Endothelial cell of umbilical vein (primary cell): ENCODE data around the gene E2F4. TPM values are rescaled to one million over a fixed set of nuclear protein-coding genes. Genes with fewer than 3 reads are reported as not detected.

Source experiments
- BruUV-seq: library from RNA; stranded (reverse); fragments of 400-500 nt; replicated peaks from 2 replicates; lab custom pipeline; 2021; lab: Mats Ljungman, UMichigan
- CTCF ChIA-PET: fragments of 300-600, 350-600 bp; sonication (Branson Sonifier 250); formaldehyde crosslinking; loops from one replicate; lab custom pipeline; 2021; ENCODE audit warnings: antibody characterized with exemption, inconsistent platforms; lab: Charles Lee
- POLR2A ChIA-PET: fragments of 300-600, 350-600 bp; sonication (Branson Sonifier 250); formaldehyde crosslinking; loops from one replicate; lab custom pipeline; 2021; ENCODE audit warnings: antibody characterized with exemption, inconsistent platforms; lab: Charles Lee
- DNase-seq: peaks from one replicate; pipeline ENCODE4 v3.0.0-alpha.2; 2011; ENCODE audit warnings: low read depth, low spot score
- FAIRE-seq: peaks from 2 replicates; lab custom pipeline; 2011; peaks lifted over from hg19 to GRCh38; lab: Jason Lieb, UNC
- H2AFZ ChIP-seq: 2 replicates; pipeline ENCODE4 v1.6.0; 2012; ENCODE audit warnings: low read depth, low read length, control low read depth, inconsistent platforms
- H3K27ac ChIP-seq: 2 replicates; pipeline ENCODE4 v1.5.1; 2011; ENCODE audit warnings: low read depth, mild to moderate bottlenecking, control low read depth, low read length, moderate library complexity; ENCODE audit not compliant: insufficient read depth
- H3K27me3 ChIP-seq, 2 experiments: 2 replicates each; pipeline versions ENCODE4 v1.6.0 to v1.6.1; 2011; ENCODE audit warnings: low read length in 2 of 2, mixed read lengths in 1 of 2; ENCODE audit not compliant: control insufficient read depth in 2 of 2, insufficient read depth in 2 of 2
- H3K36me3 ChIP-seq, 2 experiments: 2 replicates in 1 of 2; 3 replicates in 1 of 2; pipeline ENCODE4 v1.5.1; 2011; ENCODE audit warnings: low read length in 2 of 2, mild to moderate bottlenecking in 1 of 2, moderate library complexity in 1 of 2; ENCODE audit not compliant: control insufficient read depth in 2 of 2, insufficient read depth in 2 of 2; ENCODE audit errors: extremely low read depth in 1 of 2
- H3K4me1 ChIP-seq: 3 replicates; pipeline ENCODE4 v1.5.1; 2011; ENCODE audit warnings: mild to moderate bottlenecking, low read length; ENCODE audit not compliant: control insufficient read depth, insufficient read depth; ENCODE audit errors: extremely low read depth
- H3K4me2 ChIP-seq: 2 replicates; pipeline ENCODE4 v1.6.1; 2011; ENCODE audit warnings: low read length, control low read depth, mixed read lengths; ENCODE audit not compliant: insufficient read depth
- H3K4me3 ChIP-seq, 3 experiments: fragments of 200-600 bp in 1 of 3; sonication (generic), shearing (Covaris generic) in 1 of 3; replicated peaks in 1 of 3; 2 replicates each; pipeline ENCODE4 v1.5.1; 2011 to 2016; ENCODE audit warnings: control low read depth in 3 of 3, low read length in 3 of 3, mild to moderate bottlenecking in 2 of 3, inconsistent platforms in 1 of 3, low read depth in 1 of 3, moderate library complexity in 1 of 3; ENCODE audit not compliant: insufficient read depth in 1 of 3
- H3K79me2 ChIP-seq: 2 replicates; pipeline ENCODE4 v1.6.0; 2012; ENCODE audit warnings: low read length, inconsistent platforms; ENCODE audit not compliant: control insufficient read depth, insufficient read depth
- H3K9ac ChIP-seq: replicated peaks from 2 replicates; pipeline ENCODE3; 2011; ENCODE audit warnings: low read length, control low read depth; ENCODE audit not compliant: insufficient read depth; ENCODE audit errors: extremely low read depth
- H3K9me1 ChIP-seq: replicated peaks from 3 replicates; pipeline ENCODE4 v1.6.0; 2011; ENCODE audit warnings: mild to moderate bottlenecking, low read length; ENCODE audit not compliant: control insufficient read depth, insufficient read depth; ENCODE audit errors: extremely low read depth
- H3K9me3 ChIP-seq: replicated peaks from 2 replicates; pipeline ENCODE4 v1.5.1; 2012; ENCODE audit warnings: low read length, inconsistent platforms; ENCODE audit not compliant: control insufficient read depth, insufficient read depth
- H4K20me1 ChIP-seq: replicated peaks from 2 replicates; pipeline ENCODE3; 2011; ENCODE audit warnings: mild to moderate bottlenecking, low read length; ENCODE audit not compliant: control insufficient read depth, insufficient read depth; ENCODE audit errors: extremely low read depth
- EZH2 ChIP-seq: IDR thresholded peaks from 2 replicates; pipeline ENCODE4 v1.6.1; 2012; ENCODE audit warnings: borderline replicate concordance, low read depth, mild to moderate bottlenecking, moderate library complexity, low read length, inconsistent platforms; ENCODE audit not compliant: severe bottlenecking
- FOS ChIP-seq: IDR thresholded peaks from 2 replicates; pipeline ENCODE4 v1.6.1; 2011; ENCODE audit warnings: mild to moderate bottlenecking, low read length, moderate library complexity, borderline replicate concordance; ENCODE audit not compliant: insufficient read depth
- GATA2 ChIP-seq: IDR thresholded peaks from 2 replicates; pipeline ENCODE4 v1.7.0; 2011; ENCODE audit warnings: low read depth, mild to moderate bottlenecking, moderate library complexity, mixed read lengths, low read length; ENCODE audit not compliant: insufficient read length, insufficient read depth
- JUN ChIP-seq: IDR thresholded peaks from 2 replicates; pipeline ENCODE4 v1.6.1; 2011; ENCODE audit warnings: borderline replicate concordance, low read depth; ENCODE audit not compliant: insufficient read length, insufficient read depth
- POLR2A ChIP-seq: IDR thresholded peaks from 2 replicates; pipeline ENCODE4 v1.6.1; 2012; ENCODE audit warnings: low read depth, mild to moderate bottlenecking, control low read depth, low read length
- dilution Hi-C: fragments of 300-500 bp; cut with MboI; formaldehyde crosslinking; loops from one replicate; pipeline ENCODE4 v1.15.0; 2019; ENCODE audit warnings: low sequenced_read_pairs; ENCODE audit not compliant: extremely low pct_ligation_motif_present
- intact Hi-C: fragments of 100-400 bp; cut with micrococcal nuclease; formaldehyde crosslinking; loops from one replicate; pipeline ENCODE4 v1.10.0; 2022
- polyA plus RNA-seq, 4 experiments: library from polyadenylated mRNA; depleted of rRNA in 3 of 4; stranded (reverse) in 3 of 4; unstranded in 1 of 4; fragments of >200 nt; gene quantifications; 2 replicates each; pipeline versions ENCODE4 v1.2.1 to v1.2.3, GENCODE V29; 2011 to 2012; ENCODE audit warnings: missing spikeins in 1 of 4
- total RNA-seq: library from RNA; stranded (reverse); gene quantifications from 2 replicates; pipeline ENCODE4 v1.2.3, GENCODE V29; 2021
- TF ChIP-seq, protein P1 (sequence below), 2 donors: IDR thresholded peaks; 1 replicate in 1 of 2; 2 replicates in 1 of 2; pipeline ENCODE4 v1.5.1; 2011; ENCODE audit warnings: low read length in 2 of 2, mild to moderate bottlenecking in 2 of 2, moderate library complexity in 2 of 2, control low read depth in 1 of 2, inconsistent platforms in 1 of 2, low read depth in 1 of 2; ENCODE audit not compliant: insufficient read depth in 1 of 2; ENCODE audit errors: extremely low read depth in 1 of 2

The E2F4 gene
- total and polyA plus RNA-seq, 2 donors (not counting 3 experiments of a cell fraction or from before 2014, with no cell fraction given): 112 to 168 TPM

GRCh38 chr16:67181346-67181745 lies 10.6 kb upstream of the E2F4 start:
- Histone ChIP-seq H3K4me1 (peaks cover 33% of the 10 kb centered on the region), H3K9me1 (no peaks in the 10 kb centered on the region), H4K20me1 (no peaks in the 10 kb centered on the region), H3K4me2 (peak overlapping the region; percentile 3), H3K9ac (no peak overlapping the region), H3K36me3 (no peaks in the 10 kb centered on the region), H3K4me3 (no peak overlapping the region), H2AFZ (no peak overlapping the region), H3K79me2 (peaks cover 13% of the 10 kb centered on the region), H3K9me3 (no peaks in the 10 kb centered on the region), H3K27me3 (no peaks in the 10 kb centered on the region), H3K27ac (peak overlapping the region; percentile 36)
- no TSS peak for BruUV-seq
- peak; percentile 37 for TF ChIP-seq GATA2
- no peak for TF ChIP-seq EZH2
- TF ChIP-seq POLR2A: no peak
- TF ChIP-seq FOS: peak; percentile 68
- peak; percentile 94 for FAIRE-seq
- intact Hi-C loops: no loop called here
- ChIA-PET POLR2A (interaction anchor here (0.7 kb wide), 1 partner anchor 470 kb away, joined by 8 read pairs; no protein-coding TSS in a partner anchor), CTCF (interaction anchor here (0.8 to 1.5 kb wide), 6 partner anchors 11 to 286 kb away, joined by 4 to 9 read pairs (median 6); partner anchors contain the start of genes FBXL8, NOL3 and TRADD)
- dilution Hi-C loops: no loop called here
- peak; percentile 69 for DNase-seq

- ChIA-PET POLR2A (interaction anchor here (0.7 kb wide), 2 partner anchors 22 to 469 kb away, joined by 3 to 8 read pairs; no protein-coding TSS in a partner anchor), CTCF (interaction anchor here (0.7 to 1.4 kb wide), 2 partner anchors 16 to 27 kb away, joined by 3 to 5 read pairs; no protein-coding TSS in a partner anchor)
- DNase-seq: no peak
- dilution Hi-C loops (no loop called here), intact Hi-C loops (no loop called here)
- Histone ChIP-seq H3K27me3 (no peaks in the 10 kb centered on the region), H3K4me2 (peak overlapping the region; percentile 96), H3K36me3 (no peaks in the 10 kb centered on the region), H4K20me1 (no peaks in the 10 kb centered on the region), H3K79me2 (peaks cover 13% of the 10 kb centered on the region), H3K4me1 (peaks cover 33% of the 10 kb centered on the region), H3K9ac (no peak overlapping the region), H3K27ac (no peak overlapping the region), H2AFZ (no peak overlapping the region), H3K9me3 (no peaks in the 10 kb centered on the region), H3K4me3 (no peak overlapping the region), H3K9me1 (no peaks in the 10 kb centered on the region)
- no TSS peak for BruUV-seq
- no peak for FAIRE-seq
- no peak for TF ChIP-seq GATA2
- no peak for TF ChIP-seq FOS
- TF ChIP-seq JUN: no peak
- TF ChIP-seq EZH2: no peak
- TF ChIP-seq, protein P1, sequence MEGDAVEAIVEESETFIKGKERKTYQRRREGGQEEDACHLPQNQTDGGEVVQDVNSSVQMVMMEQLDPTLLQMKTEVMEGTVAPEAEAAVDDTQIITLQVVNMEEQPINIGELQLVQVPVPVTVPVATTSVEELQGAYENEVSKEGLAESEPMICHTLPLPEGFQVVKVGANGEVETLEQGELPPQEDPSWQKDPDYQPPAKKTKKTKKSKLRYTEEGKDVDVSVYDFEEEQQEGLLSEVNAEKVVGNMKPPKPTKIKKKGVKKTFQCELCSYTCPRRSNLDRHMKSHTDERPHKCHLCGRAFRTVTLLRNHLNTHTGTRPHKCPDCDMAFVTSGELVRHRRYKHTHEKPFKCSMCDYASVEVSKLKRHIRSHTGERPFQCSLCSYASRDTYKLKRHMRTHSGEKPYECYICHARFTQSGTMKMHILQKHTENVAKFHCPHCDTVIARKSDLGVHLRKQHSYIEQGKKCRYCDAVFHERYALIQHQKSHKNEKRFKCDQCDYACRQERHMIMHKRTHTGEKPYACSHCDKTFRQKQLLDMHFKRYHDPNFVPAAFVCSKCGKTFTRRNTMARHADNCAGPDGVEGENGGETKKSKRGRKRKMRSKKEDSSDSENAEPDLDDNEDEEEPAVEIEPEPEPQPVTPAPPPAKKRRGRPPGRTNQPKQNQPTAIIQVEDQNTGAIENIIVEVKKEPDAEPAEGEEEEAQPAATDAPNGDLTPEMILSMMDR (IDR thresholded peaks at IDR 0.05; ENCODE audit: extremely low read depth in 1 of 2, insufficient read depth in 1 of 2, low read depth in 1 of 2, low read length in 2 of 2): no peak
These were observed 9.7 kb upstream of the E2F4 start for GRCh38 chr16:67182288-67182687.
